ENCODE measurements around the gene SPCS2.
"Not testable (repeated sequence)": the region's sequence is repeated elsewhere in the genome, so short reads cannot be mapped to it uniquely, and the experiment has no call there.

Gene SPCS2

GRCh38 chr11:74949753-74950137, 679 bp downstream of the SPCS2 start:
- peak in 1 of 56 donors; percentile 2 for DNase-seq

DNA sequence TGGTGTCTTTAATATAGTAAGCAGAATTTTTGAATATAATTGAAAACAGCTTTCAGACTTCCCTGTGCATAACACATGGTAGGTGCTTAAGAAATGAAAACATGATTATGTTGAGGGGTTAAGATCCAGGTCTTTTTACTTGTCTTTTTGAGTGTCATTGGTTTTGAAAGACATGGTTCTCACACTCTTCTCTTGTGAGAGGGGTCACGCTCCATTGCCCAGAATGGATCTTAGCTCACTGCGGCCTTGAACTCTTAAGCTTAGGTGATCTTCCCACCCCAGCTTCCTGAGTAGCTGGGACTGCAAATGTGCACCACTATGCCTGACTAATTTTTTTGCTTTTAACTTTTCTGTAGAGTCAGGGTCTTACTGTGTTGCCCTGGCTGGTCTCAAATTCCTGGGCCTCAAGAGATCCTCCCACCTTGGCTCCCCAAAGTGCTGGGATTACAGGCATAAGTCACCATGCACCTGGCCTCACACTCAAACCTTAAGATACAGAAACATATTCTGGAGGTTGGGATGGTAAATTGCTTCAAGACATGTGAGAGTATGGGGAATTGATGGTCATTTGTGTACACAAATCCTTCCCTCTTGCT, 1.4 kb downstream of the SPCS2 start:
- no peak for DNase-seq

- no peak for DNase-seq
These were observed 2.2 kb downstream of the SPCS2 start for GRCh38 chr11:74951226-74951625.

- DNase-seq: no peak
These were observed 3.7 kb downstream of the SPCS2 start for GRCh38 chr11:74952752-74953151.

- no peak for DNase-seq
These were observed 4.4 kb downstream of the SPCS2 start for GRCh38 chr11:74953451-74953850.

GRCh38 chr11:74954199-74954598, 5.1 kb downstream of the SPCS2 start:
- DNase-seq: no peak

DNA sequence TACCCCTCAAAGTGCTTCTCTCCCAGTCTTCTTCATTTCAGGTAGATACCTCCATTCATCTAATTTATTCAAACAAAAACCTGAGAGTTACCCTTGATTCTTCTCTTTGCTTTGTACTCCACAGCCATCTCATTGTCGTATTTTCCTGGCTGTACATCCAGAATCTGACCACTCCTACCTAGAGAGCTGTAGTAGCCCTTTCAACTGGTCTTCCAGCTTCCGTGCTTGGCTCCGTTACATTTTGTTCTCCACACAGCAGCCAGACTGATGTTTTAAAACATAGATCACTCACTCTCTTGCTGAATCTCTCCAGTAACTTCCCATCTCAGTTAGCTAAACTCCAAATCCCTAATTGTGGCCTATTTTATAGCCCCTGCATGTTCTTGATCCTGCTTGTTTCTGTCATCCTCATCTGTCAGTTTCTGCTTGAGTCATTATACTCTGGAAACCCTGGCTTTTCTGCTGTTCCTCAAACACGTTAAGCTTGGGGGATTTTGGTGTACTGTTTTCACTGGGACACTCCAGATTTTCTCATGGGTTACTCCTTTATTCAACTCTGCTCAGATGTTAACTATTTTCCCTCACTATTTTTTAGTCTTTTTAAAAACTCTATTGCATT, 7.4 kb downstream of the SPCS2 start:
- no peak for DNase-seq

DNA sequence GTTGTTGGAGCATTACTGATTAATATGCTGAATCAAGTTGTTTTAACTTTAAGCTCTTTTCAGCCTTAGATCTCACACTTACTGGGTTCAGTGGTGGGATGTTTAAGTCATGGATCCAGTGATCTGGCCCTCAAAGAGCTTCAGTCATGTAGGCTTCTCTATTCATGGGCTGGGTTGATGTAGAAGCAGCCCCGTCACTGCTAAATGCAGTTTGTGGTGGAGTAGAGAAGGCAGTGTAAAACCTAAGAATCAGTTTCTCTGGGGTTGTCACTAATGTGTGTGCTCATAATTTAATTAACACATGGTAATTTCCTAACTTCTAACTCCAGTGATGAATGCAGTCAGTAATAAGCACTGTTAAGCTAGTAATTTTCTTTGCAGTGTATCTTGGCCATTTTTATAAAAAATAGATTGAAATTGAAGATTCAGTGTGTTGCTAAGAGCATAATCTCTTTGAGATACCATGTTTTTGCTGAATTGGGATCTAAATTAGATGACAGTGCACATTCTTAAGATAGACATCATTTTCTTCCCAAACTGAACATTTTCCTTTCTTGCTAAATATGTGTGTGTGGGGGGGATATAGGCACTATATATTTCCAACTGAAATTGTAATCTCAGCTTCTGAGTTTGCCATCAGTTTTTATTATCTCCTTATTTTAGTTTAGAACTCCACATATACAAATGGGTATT, 9.0 kb downstream of the SPCS2 start:
- DNase-seq: no peak

DNA sequence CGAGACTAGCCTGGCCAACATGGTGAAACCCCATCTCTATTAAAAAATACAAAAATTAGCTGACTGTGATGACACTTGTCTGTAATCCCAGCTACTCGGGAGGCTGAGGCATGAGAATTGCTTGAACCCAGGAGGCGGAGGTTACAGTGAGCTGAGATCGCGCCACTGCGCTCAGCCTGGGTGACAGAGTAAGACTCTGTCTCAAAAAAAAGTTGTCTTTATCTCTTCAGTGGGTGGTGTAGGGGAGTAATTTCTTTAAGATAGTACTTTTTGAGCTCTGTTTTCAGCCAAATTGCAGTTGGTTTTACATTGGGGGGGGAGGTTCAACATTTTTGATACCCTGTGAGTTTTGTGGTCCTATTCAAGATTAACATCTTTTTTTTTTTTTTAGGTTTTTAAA, 11.1 kb downstream of the SPCS2 start:
- DNase-seq: not testable (repeated sequence)

DNA sequence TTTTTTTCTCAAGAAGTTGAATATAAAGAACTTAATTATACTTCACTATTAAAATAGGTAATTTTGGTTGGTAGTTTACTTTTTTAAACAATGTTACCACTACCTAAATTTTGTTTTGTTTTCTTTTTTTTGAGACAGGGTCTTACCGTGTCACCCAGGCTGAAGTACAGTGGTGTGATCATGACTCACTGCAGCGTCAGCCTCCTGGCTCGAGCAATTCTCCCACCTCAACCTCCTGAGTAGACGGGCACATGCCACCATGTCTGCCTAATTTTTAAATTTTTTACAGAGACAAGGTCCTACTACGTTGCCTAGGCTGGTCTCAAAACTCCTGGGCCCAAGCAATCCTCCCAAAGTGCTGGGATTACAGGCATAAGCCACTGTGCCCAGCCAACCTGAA, 17.6 kb downstream of the SPCS2 start:
- no peak for DNase-seq

GRCh38 chr11:74970852-74971395, 21.9 kb downstream of the SPCS2 start:
- no peak for DNase-seq

DNA sequence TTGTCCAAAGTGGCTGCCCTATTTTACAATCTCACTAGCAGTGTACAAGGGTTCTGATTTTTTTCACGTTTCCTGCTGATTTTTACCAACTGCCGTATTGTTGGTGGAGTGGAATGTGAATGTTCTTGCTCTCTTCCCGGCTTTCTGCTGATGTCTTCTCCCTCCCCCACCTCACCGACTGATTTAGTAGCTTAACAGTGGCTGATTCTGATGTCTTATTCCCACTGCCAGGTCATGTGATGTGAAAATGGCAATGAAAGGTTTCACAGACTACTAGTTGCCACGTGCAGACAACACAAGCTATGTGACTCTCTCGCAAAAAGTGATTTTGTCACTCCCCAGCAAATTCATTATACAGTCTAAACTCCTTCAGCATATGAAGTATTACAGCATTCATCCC, 22.4 kb downstream of the SPCS2 start:
- DNase-seq: peak in 22 of 56 donors; percentile 2 to 49 (median 20)

DNA sequence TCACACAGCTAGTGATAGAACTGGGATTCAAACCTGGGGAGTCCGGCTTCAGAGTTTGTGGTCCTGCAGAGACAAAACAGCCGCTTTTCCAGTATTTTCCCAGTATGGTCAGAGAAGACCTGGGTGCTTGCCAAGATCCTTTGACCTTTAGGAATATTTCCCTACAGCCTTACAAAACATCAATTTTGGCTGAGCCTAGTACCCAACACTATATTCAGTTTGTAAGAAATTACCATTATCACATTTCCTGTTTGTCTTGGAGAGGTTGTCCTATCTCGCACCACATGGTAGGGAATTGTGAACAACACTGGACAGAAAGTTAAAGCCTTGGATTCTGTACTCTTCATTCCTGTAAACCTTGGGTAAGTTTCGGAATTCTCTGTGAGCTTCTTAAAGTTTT, 29.0 kb downstream of the SPCS2 start:
- no peak for DNase-seq

- no peak for DNase-seq
These were observed 31.6 kb downstream of the SPCS2 start for GRCh38 chr11:74980634-74981033.

DNA sequence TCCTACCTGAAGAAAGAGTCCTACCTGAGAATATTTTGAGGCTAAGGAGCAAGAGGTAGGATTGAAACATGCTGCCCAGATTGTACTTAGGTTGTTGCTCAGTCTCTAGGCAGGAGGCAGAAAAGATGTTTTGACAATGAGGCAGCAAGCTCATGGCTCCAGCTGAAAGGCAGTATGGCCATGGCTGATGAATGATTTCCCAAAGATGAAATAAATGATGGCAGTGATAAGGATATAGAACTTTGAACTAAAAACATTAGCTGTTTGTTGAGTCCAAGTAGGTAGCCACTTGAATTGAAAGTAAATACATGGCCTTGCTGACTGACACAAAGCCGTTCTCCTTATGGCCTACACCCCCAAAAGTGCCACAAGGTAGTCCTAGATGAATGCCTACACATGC, 32.8 kb downstream of the SPCS2 start:
- no peak for DNase-seq

- no peak for DNase-seq
These were observed 35.0 kb downstream of the SPCS2 start for GRCh38 chr11:74984070-74984469.

GRCh38 chr11:74984730-74985129, 35.7 kb downstream of the SPCS2 start:
- DNase-seq: no peak

DNA sequence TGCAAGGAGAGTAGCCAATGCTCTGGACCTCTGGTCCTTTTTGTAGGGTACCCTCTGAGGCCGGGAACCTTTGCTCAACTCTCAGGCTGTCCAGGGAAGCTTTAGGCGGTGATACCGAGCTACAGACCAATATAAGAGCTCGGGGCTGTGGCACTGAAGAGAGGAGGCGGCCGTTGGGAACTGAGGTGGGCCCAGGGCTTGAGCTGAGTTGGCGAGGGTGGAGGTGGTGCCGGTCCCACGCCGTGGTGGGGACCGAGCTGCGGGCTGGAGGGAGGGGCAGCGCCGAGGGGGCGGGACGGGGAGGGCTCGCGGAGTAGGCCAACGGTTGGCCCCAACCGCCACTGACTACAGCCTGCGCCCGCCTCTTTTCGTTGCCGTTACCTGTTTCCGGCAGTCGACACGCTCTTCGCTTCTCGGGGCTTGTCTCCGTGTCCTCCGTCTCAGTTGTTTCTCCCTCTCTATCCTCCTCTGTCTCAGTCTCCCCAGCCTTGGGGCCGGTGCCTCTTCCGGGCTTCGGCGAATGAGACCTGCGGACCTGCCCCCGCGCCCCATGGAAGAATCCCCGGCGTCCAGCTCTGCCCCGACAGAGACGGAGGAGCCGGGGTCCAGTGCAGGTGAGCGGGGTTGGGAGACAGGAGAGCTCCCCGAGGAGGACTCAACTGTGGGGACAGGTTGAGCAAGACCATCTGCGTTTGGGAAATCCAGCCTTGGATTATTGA, 39.6 kb downstream of the SPCS2 start, which contains the start of gene NEU3:
Gene NEU3, plus strand, starts transcription at position 393 of the 719 bp plus-strand sequence. Its CDS starts 128 bp downstream, at position 521.
- peak in 55 of 56 donors; percentile 6 to 81 (median 50) for DNase-seq

DNA sequence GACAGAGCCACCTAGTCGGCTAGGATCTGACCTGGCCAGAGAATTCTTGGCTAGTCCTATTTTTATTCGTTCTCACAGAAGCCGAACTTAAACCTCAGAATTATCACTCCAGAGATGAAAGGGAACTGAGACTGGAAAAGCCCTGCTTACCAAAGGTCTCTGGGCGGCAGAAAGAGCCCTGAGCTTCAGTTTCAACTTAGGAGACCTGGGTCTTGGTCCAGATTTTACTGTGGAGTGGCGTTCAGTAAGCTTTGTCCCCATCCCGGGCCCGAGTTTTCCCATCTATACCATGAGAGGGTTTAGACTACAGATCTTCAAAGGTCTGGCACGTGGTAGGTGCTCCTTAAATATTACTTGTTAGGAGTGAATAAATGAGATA, 40.2 kb downstream of the SPCS2 start:
- DNase-seq: no peak

- DNase-seq: not testable (repeated sequence)
These were observed 41.1 kb downstream of the SPCS2 start for GRCh38 chr11:74990150-74990549.

DNA sequence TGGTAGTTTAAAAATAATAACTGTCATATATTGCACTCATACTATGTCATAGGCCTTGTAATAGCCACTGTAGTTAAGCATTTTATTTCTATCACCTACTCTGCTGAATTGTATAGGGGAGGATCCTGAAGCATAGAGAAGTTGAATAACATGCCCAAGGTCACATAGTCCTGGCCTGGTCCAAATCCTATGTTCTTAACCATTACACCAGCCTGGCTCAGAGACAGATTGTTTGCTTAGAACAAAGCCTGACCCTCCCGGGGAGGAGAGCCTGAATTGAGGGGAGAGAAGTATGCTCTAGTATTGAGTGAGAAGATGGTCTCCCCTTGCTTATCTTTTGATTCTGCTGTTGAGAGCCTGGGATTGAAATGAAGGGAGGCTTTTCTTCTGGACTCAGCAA, 41.9 kb downstream of the SPCS2 start:
- no peak for DNase-seq

GRCh38 chr11:74992852-74993251, 43.8 kb downstream of the SPCS2 start:
- no peak for DNase-seq

Data from nucleus accumbens (tissue), 56 donors.